Stomach (tissue), 4 donors: Measurements from ENCODE around the gene CELA2A.

Source experiments
- EP300 ChIP-seq: sonication (generic); formaldehyde crosslinking; IDR thresholded peaks from one replicate; pipeline ENCODE4 v1.6.1; 2017; ENCODE audit warnings: antibody characterized with exemption
- POLR2AphosphoS5 ChIP-seq, 3 donors: sonication (generic); formaldehyde crosslinking; IDR thresholded peaks; one replicate each; pipeline ENCODE4 v1.6.1; 2016; ENCODE audit warnings: antibody characterized with exemption in 3 of 3

- TF ChIP-seq POLR2AphosphoS5 (IDR thresholded peaks at IDR 0.05) (no peak), EP300 (no peak)
Observed at GRCh38 chr1:15509586-15509985, 53.1 kb downstream of the CELA2A start.
